ENCODE data around the gene FLNA. TPM values are rescaled to one million over a fixed set of nuclear protein-coding genes. Genes with fewer than 3 reads are reported as not detected.

The FLNA gene
- total and polyA plus RNA-seq, 2 of the 13 experiments (the other 11 are each of a cell fraction or from before 2014, with no cell fraction given) = 83.4 to 174 TPM

DNA sequence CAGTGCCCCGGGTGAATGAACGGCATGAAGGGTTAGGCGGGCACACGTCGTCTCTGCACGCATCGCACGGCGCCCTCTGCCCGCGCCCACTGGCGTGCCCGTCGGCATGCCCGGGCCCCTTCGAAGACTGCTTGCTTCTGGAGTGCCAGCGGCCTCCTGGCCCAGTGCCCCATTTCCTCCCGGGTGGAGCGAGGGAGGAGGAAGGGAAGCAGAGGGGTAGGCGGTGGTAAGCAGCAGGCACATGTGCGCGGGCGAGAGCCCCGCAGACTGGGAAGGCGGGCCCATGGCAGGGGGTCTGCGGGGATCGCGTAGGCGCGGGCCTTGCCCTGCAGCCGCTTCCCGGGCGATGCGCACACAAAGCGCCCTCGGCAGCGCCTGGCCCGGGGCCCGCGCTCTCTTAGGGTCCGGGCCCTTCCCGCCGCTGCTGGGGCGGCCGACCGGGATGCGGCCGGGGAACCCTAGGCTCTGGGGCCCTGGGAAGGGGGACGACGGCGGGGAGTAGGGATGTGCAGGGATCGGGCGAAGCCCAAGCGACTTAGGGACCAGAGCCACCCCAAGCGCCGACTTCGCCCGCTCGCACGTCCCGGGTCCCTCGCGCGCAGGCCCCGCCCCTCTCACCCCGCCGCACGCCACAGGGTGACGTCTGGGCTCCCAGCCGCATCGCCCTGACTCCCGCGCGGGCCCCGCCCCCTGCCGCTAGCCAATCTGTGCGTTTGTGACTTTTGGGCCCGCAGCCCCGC is 3.8 kb upstream of the FLNA start (continued):
- TF ChIP-seq SALL1 (CRISPR knock-in tag; IDR thresholded peaks at IDR 0.05) (0 out of 2 replicates have a peak, but pooled peaks have one; percentile 1), ZNF263 (CRISPR knock-in tag; IDR thresholded peaks at IDR 0.05) (0 out of 2 replicates have a peak, but pooled peaks have one; percentile 25), KLF6 (CRISPR knock-in tag; IDR thresholded peaks at IDR 0.05) (0 out of 2 replicates have a peak, but pooled peaks have one; percentile 25), ZFX (CRISPR knock-in tag; IDR thresholded peaks at IDR 0.05; ENCODE audit: low read depth) (peak; percentile 46; the same call in 1 of the 2 replicates), ZNF12 (CRISPR knock-in tag; IDR thresholded peaks at IDR 0.05) (no peak), KDM2A (CRISPR knock-in tag; IDR thresholded peaks at IDR 0.05; ENCODE audit: borderline replicate concordance, low read depth) (peak; percentile 4; the same call in 1 of the 2 replicates), MYC (CRISPR knock-in tag; IDR thresholded peaks at IDR 0.05; ENCODE audit: borderline replicate concordance) (0 out of 2 replicates have a peak, but pooled peaks have one; percentile 39), HNRNPL (IDR thresholded peaks at IDR 0.05; ENCODE audit: low read depth, low read length) (peak; percentile 91), ZNF792 (CRISPR knock-in tag; IDR thresholded peaks at IDR 0.05) (0 out of 2 replicates have a peak, but pooled peaks have one; percentile 12), NFYB (CRISPR knock-in tag; IDR thresholded peaks at IDR 0.05) (no peak), ZNF563 (CRISPR knock-in tag; IDR thresholded peaks at IDR 0.05) (peak; percentile 58; the same call in 1 of the 2 replicates), POLR2AphosphoS5 (IDR thresholded peaks at IDR 0.05; ENCODE audit: low read depth, low read length) (peak; percentile 38; the same call in 1 of the 2 replicates), ZFY (CRISPR knock-in tag; IDR thresholded peaks at IDR 0.05) (peak; percentile 60)
- TF ChIP-seq, protein P1, sequence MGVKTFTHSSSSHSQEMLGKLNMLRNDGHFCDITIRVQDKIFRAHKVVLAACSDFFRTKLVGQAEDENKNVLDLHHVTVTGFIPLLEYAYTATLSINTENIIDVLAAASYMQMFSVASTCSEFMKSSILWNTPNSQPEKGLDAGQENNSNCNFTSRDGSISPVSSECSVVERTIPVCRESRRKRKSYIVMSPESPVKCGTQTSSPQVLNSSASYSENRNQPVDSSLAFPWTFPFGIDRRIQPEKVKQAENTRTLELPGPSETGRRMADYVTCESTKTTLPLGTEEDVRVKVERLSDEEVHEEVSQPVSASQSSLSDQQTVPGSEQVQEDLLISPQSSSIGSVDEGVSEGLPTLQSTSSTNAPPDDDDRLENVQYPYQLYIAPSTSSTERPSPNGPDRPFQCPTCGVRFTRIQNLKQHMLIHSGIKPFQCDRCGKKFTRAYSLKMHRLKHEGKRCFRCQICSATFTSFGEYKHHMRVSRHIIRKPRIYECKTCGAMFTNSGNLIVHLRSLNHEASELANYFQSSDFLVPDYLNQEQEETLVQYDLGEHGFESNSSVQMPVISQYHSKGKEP (CRISPR knock-in tag; IDR thresholded peaks at IDR 0.05) = no peak
- TF ChIP-seq, protein P2, sequence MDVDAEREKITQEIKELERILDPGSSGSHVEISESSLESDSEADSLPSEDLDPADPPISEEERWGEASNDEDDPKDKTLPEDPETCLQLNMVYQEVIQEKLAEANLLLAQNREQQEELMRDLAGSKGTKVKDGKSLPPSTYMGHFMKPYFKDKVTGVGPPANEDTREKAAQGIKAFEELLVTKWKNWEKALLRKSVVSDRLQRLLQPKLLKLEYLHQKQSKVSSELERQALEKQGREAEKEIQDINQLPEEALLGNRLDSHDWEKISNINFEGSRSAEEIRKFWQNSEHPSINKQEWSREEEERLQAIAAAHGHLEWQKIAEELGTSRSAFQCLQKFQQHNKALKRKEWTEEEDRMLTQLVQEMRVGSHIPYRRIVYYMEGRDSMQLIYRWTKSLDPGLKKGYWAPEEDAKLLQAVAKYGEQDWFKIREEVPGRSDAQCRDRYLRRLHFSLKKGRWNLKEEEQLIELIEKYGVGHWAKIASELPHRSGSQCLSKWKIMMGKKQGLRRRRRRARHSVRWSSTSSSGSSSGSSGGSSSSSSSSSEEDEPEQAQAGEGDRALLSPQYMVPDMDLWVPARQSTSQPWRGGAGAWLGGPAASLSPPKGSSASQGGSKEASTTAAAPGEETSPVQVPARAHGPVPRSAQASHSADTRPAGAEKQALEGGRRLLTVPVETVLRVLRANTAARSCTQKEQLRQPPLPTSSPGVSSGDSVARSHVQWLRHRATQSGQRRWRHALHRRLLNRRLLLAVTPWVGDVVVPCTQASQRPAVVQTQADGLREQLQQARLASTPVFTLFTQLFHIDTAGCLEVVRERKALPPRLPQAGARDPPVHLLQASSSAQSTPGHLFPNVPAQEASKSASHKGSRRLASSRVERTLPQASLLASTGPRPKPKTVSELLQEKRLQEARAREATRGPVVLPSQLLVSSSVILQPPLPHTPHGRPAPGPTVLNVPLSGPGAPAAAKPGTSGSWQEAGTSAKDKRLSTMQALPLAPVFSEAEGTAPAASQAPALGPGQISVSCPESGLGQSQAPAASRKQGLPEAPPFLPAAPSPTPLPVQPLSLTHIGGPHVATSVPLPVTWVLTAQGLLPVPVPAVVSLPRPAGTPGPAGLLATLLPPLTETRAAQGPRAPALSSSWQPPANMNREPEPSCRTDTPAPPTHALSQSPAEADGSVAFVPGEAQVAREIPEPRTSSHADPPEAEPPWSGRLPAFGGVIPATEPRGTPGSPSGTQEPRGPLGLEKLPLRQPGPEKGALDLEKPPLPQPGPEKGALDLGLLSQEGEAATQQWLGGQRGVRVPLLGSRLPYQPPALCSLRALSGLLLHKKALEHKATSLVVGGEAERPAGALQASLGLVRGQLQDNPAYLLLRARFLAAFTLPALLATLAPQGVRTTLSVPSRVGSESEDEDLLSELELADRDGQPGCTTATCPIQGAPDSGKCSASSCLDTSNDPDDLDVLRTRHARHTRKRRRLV (CRISPR knock-in tag; IDR thresholded peaks at IDR 0.05) = no peak
- TF ChIP-seq, protein P3, sequence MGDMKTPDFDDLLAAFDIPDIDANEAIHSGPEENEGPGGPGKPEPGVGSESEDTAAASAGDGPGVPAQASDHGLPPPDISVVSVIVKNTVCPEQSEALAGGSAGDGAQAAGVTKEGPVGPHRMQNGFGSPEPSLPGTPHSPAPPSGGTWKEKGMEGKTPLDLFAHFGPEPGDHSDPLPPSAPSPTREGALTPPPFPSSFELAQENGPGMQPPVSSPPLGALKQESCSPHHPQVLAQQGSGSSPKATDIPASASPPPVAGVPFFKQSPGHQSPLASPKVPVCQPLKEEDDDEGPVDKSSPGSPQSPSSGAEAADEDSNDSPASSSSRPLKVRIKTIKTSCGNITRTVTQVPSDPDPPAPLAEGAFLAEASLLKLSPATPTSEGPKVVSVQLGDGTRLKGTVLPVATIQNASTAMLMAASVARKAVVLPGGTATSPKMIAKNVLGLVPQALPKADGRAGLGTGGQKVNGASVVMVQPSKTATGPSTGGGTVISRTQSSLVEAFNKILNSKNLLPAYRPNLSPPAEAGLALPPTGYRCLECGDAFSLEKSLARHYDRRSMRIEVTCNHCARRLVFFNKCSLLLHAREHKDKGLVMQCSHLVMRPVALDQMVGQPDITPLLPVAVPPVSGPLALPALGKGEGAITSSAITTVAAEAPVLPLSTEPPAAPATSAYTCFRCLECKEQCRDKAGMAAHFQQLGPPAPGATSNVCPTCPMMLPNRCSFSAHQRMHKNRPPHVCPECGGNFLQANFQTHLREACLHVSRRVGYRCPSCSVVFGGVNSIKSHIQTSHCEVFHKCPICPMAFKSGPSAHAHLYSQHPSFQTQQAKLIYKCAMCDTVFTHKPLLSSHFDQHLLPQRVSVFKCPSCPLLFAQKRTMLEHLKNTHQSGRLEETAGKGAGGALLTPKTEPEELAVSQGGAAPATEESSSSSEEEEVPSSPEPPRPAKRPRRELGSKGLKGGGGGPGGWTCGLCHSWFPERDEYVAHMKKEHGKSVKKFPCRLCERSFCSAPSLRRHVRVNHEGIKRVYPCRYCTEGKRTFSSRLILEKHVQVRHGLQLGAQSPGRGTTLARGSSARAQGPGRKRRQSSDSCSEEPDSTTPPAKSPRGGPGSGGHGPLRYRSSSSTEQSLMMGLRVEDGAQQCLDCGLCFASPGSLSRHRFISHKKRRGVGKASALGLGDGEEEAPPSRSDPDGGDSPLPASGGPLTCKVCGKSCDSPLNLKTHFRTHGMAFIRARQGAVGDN (CRISPR knock-in tag; IDR thresholded peaks at IDR 0.05) = peak; percentile 74
- TF ChIP-seq, protein P4, sequence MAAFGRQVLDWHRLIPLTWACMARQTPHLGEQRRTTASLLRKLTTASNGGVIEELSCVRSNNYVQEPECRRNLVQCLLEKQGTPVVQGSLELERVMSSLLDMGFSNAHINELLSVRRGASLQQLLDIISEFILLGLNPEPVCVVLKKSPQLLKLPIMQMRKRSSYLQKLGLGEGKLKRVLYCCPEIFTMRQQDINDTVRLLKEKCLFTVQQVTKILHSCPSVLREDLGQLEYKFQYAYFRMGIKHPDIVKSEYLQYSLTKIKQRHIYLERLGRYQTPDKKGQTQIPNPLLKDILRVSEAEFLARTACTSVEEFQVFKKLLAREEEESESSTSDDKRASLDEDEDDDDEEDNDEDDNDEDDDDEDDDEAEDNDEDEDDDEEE (CRISPR knock-in tag; IDR thresholded peaks at IDR 0.05) = 0 out of 2 replicates have a peak, but pooled peaks have one; percentile 7

All from HepG2 (cell line).